ENCODE data around the gene TARDBP. TPM values are rescaled to one million over a fixed set of nuclear protein-coding genes. Genes with fewer than 3 reads are reported as not detected.
"Not testable (repeated sequence)": the region's sequence is repeated elsewhere in the genome, so short reads cannot be mapped to it uniquely, and the experiment has no call there.

The TARDBP gene
- total and polyA plus RNA-seq, 4 donors = 59.2 to 215 (median 160) TPM

- H3K4me3 ChIP-seq (ENCODE audit: low read depth, low read length) = no peak overlapping the region
- DNase-seq (ENCODE audit: low read depth in 4 of 6, low spot score in 6 of 6) = no peak
- H3K9me3 ChIP-seq (ENCODE audit: control insufficient read depth, insufficient read depth, low read length) = no peaks in the 10 kb centered on the region
- no peak overlapping the region for H3K27ac ChIP-seq (ENCODE audit: low read depth, low read length)
- no peaks in the 10 kb centered on the region for H3K27me3 ChIP-seq (ENCODE audit: control insufficient read depth, insufficient read depth, low read length)
- peaks cover 24% of the 10 kb centered on the region for H3K4me1 ChIP-seq (ENCODE audit: control insufficient read depth, insufficient read depth, low read length)
- H3K36me3 ChIP-seq (ENCODE audit: control insufficient read depth, insufficient read depth, low read length) = peaks cover 85% of the 10 kb centered on the region
- no CpG with 5 or more reads among the region's 1 CpG for WGBS (ENCODE audit: insufficient coverage)
Measured at GRCh38 chr1:11065796-11066195, 53.3 kb downstream of the TARDBP start.

GRCh38 chr1:11067716-11068599, 55.5 kb downstream of the TARDBP start:
- H3K4me3 ChIP-seq (ENCODE audit: low read depth, low read length) = no peak overlapping the region
- peaks cover 92% of the 10 kb centered on the region for H3K36me3 ChIP-seq (ENCODE audit: control insufficient read depth, insufficient read depth, low read length)
- DNase-seq (ENCODE audit: low read depth in 4 of 6, low spot score in 6 of 6) = no peak
- no peaks in the 10 kb centered on the region for H3K27me3 ChIP-seq (ENCODE audit: control insufficient read depth, insufficient read depth, low read length)
- H3K4me1 ChIP-seq (ENCODE audit: control insufficient read depth, insufficient read depth, low read length) = peaks cover 17% of the 10 kb centered on the region
- 76% methylated on average over 15 of the region's 18 CpGs for WGBS (ENCODE audit: insufficient coverage)
- H3K27ac ChIP-seq (ENCODE audit: low read depth, low read length) = no peak overlapping the region
- no peaks in the 10 kb centered on the region for H3K9me3 ChIP-seq (ENCODE audit: control insufficient read depth, insufficient read depth, low read length)

DNA sequence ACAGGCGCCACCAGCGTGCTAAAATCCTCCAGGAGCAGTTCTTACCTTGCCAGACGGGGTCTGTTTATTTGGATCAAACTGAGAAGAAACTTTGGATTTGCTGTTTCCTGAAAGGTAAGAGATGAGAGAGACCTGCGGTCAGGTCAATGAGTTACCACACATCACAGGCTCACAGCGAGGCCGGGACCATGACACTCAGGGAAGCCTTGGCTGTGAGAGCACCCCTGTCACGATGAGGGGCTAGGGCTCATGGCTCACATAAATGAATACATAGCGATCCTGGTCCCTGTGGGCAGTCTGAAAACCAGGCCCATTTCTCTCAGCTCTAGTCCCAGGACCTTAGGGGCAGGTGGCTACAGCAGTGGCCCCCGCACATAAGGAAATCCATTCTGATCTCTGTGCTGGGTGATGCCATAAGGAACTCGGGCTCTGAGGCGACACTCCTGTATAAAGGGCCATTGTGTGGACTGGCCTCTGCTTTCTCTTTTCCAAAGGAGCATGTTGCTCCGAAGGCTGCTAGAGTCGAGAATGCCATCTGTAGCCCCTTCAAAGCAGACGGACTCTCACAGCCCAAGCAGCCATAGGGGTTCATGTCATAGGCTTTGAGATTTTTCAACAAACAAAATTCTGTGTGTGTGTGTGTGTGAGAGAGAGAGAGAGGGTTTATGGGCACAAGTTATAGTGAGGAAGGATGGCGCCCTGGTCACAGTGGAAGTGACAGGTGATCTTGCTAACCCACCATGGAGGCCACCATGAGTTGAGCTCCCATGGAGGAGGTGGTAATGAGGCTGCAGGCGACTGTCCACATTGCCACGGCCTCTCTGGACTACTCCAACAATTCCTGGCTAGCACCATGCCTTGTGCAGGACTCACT, 56.4 kb downstream of the TARDBP start:
- no peak for DNase-seq (ENCODE audit: low read depth in 4 of 6, low spot score in 6 of 6)
- 74% methylated on average over 14 of the region's 17 CpGs for WGBS (ENCODE audit: insufficient coverage)

GRCh38 chr1:11070876-11071275, 58.4 kb downstream of the TARDBP start:
- H3K4me3 ChIP-seq (ENCODE audit: low read depth, low read length) = no peak overlapping the region
- H3K27me3 ChIP-seq (ENCODE audit: control insufficient read depth, insufficient read depth, low read length) = no peaks in the 10 kb centered on the region
- 80% methylated on average over 11 of the region's 11 CpGs for WGBS (ENCODE audit: insufficient coverage)
- DNase-seq (ENCODE audit: low read depth in 4 of 6, low spot score in 6 of 6) = no peak
- peaks cover 96% of the 10 kb centered on the region for H3K36me3 ChIP-seq (ENCODE audit: control insufficient read depth, insufficient read depth, low read length)
- H3K9me3 ChIP-seq (ENCODE audit: control insufficient read depth, insufficient read depth, low read length) = no peaks in the 10 kb centered on the region
- no peak overlapping the region for H3K27ac ChIP-seq (ENCODE audit: low read depth, low read length)
- H3K4me1 ChIP-seq (ENCODE audit: control insufficient read depth, insufficient read depth, low read length) = peaks cover 17% of the 10 kb centered on the region

More for the DNA sequence above, 56.4 kb downstream of the TARDBP start:
- no peaks in the 10 kb centered on the region for H3K9me3 ChIP-seq (ENCODE audit: control insufficient read depth, insufficient read depth, low read length)
- H3K36me3 ChIP-seq (ENCODE audit: control insufficient read depth, insufficient read depth, low read length) = peaks cover 92% of the 10 kb centered on the region
- peaks cover 17% of the 10 kb centered on the region for H3K4me1 ChIP-seq (ENCODE audit: control insufficient read depth, insufficient read depth, low read length)
- peak overlapping the region; percentile 10 for H3K27ac ChIP-seq (ENCODE audit: low read depth, low read length)
- H3K27me3 ChIP-seq (ENCODE audit: control insufficient read depth, insufficient read depth, low read length) = no peaks in the 10 kb centered on the region
- H3K4me3 ChIP-seq (ENCODE audit: low read depth, low read length) = no peak overlapping the region

- no peaks in the 10 kb centered on the region for H3K27me3 ChIP-seq (ENCODE audit: control insufficient read depth, insufficient read depth, low read length)
- no peak overlapping the region for H3K4me3 ChIP-seq (ENCODE audit: low read depth, low read length)
- H3K27ac ChIP-seq (ENCODE audit: low read depth, low read length) = no peak overlapping the region
- H3K36me3 ChIP-seq (ENCODE audit: control insufficient read depth, insufficient read depth, low read length) = peaks cover 96% of the 10 kb centered on the region
- DNase-seq (ENCODE audit: low read depth in 4 of 6, low spot score in 6 of 6) = peak in 1 of 6 donors; percentile 4
- no peaks in the 10 kb centered on the region for H3K9me3 ChIP-seq (ENCODE audit: control insufficient read depth, insufficient read depth, low read length)
- peaks cover 17% of the 10 kb centered on the region for H3K4me1 ChIP-seq (ENCODE audit: control insufficient read depth, insufficient read depth, low read length)
- 62% methylated on average over 15 of the region's 15 CpGs for WGBS (ENCODE audit: insufficient coverage)
Measured at GRCh38 chr1:11071463-11072215, 59.2 kb downstream of the TARDBP start.

GRCh38 chr1:11072216-11072917, 59.9 kb downstream of the TARDBP start:
- WGBS (ENCODE audit: insufficient coverage) = 57% methylated on average over 8 of the region's 13 CpGs
- Histone ChIP-seq H3K27me3 (ENCODE audit: control insufficient read depth, insufficient read depth, low read length) (no peaks in the 10 kb centered on the region), H3K36me3 (ENCODE audit: control insufficient read depth, insufficient read depth, low read length) (peaks cover 99% of the 10 kb centered on the region), H3K27ac (ENCODE audit: low read depth, low read length) (no peak overlapping the region), H3K4me3 (ENCODE audit: low read depth, low read length) (no peak overlapping the region), H3K9me3 (ENCODE audit: control insufficient read depth, insufficient read depth, low read length) (no peaks in the 10 kb centered on the region), H3K4me1 (ENCODE audit: control insufficient read depth, insufficient read depth, low read length) (peaks cover 17% of the 10 kb centered on the region)
- DNase-seq (ENCODE audit: low read depth in 4 of 6, low spot score in 6 of 6) = peak in 1 of 6 donors; percentile 18

GRCh38 chr1:11073398-11073797, 60.9 kb downstream of the TARDBP start:
- H3K27me3 ChIP-seq (ENCODE audit: control insufficient read depth, insufficient read depth, low read length); DNase-seq (ENCODE audit: low read depth in 4 of 6, low spot score in 6 of 6); H3K27ac ChIP-seq (ENCODE audit: low read depth, low read length); H3K4me3 ChIP-seq (ENCODE audit: low read depth, low read length); H3K9me3 ChIP-seq (ENCODE audit: control insufficient read depth, insufficient read depth, low read length): not testable (repeated sequence)
- WGBS (ENCODE audit: insufficient coverage) = 100% methylated on average over 5 of the region's 7 CpGs
- Histone ChIP-seq H3K4me1 (ENCODE audit: control insufficient read depth, insufficient read depth, low read length) (peaks cover 17% of the 10 kb centered on the region), H3K36me3 (ENCODE audit: control insufficient read depth, insufficient read depth, low read length) (peaks cover 96% of the 10 kb centered on the region)
